Measurements from ENCODE around the gene DPH3. TPM values are rescaled to one million over a fixed set of nuclear protein-coding genes. Genes with fewer than 3 reads are reported as not detected.

The DPH3 gene
- total RNA-seq, 2 experiments from 2014 or later = 7.3 to 19.0 TPM

GRCh38 chr3:16302082-16302631 is 37.4 kb upstream of the DPH3 start:
- Histone ChIP-seq H2AFZ (ENCODE audit: low read length) (no peak overlapping the region), H3K36me3 (ENCODE audit: insufficient read depth, low read length) (peaks cover 99% of the 10 kb centered on the region), H3K4me3 (ENCODE audit: low read depth, low read length, poor library complexity, severe bottlenecking) (no peak overlapping the region), H3K4me2 (ENCODE audit: low read length) (no peak overlapping the region), H3K79me2 (ENCODE audit: insufficient read depth, low read depth, low read length) (no peaks in the 10 kb centered on the region), H3K27ac (ENCODE audit: low read depth, low read length, poor library complexity, severe bottlenecking) (no peak overlapping the region), H3K9me3 (ENCODE audit: low read length) (peaks cover 5% of the 10 kb centered on the region), H4K20me1 (ENCODE audit: insufficient read depth, low read length) (no peaks in the 10 kb centered on the region), H3K9me2 (ENCODE audit: insufficient read depth, low read length) (no peaks in the 10 kb centered on the region), H3K4me1 (ENCODE audit: insufficient read depth, low read length, poor library complexity, severe bottlenecking) (peaks cover 10% of the 10 kb centered on the region)
- POLR2A ChIA-PET = interaction anchor here (0.6 kb wide), 1 partner anchor 83 kb away, joined by 5 read pairs; no protein-coding TSS in a partner anchor
- intact Hi-C loops (cut with micrococcal nuclease; ENCODE audit: unreplicated experiment) = no loop called here
- CTCF ChIA-PET (ENCODE audit: unreplicated experiment) = no interaction called here
- no peak for TF ChIP-seq EZH2phosphoT487 (IDR thresholded peaks at IDR 0.05; ENCODE audit: borderline replicate concordance, low read depth, low read length)
- no peak for TF ChIP-seq CTCF (conservative IDR thresholded peaks at IDR 0.05; ENCODE audit: low read length)
- DNase-seq (ENCODE audit: low spot score) = no peak
- BruUV-seq (replicated peaks) = no TSS peak

- no peak for TF ChIP-seq CTCF (conservative IDR thresholded peaks at IDR 0.05; ENCODE audit: low read length)
- no peak for TF ChIP-seq EZH2phosphoT487 (IDR thresholded peaks at IDR 0.05; ENCODE audit: borderline replicate concordance, low read depth, low read length)
- H3K79me2 ChIP-seq (ENCODE audit: insufficient read depth, low read depth, low read length) = no peaks in the 10 kb centered on the region
- H3K4me1 ChIP-seq (ENCODE audit: insufficient read depth, low read length, poor library complexity, severe bottlenecking) = peaks cover 10% of the 10 kb centered on the region
- ChIA-PET POLR2A (interaction anchor here (0.6 kb wide), 1 partner anchor 82 kb away, joined by 5 read pairs; no protein-coding TSS in a partner anchor), CTCF (ENCODE audit: unreplicated experiment) (no interaction called here)
- DNase-seq (ENCODE audit: low spot score) = no peak
- H3K36me3 ChIP-seq (ENCODE audit: insufficient read depth, low read length) = peaks cover 99% of the 10 kb centered on the region
- H4K20me1 ChIP-seq (ENCODE audit: insufficient read depth, low read length) = no peaks in the 10 kb centered on the region
- no peak overlapping the region for H2AFZ ChIP-seq (ENCODE audit: low read length)
- H3K9me3 ChIP-seq (ENCODE audit: low read length) = peaks cover 11% of the 10 kb centered on the region
- H3K4me2 ChIP-seq (ENCODE audit: low read length) = no peak overlapping the region
- H3K4me3 ChIP-seq (ENCODE audit: low read depth, low read length, poor library complexity, severe bottlenecking) = no peak overlapping the region
- intact Hi-C loops (cut with micrococcal nuclease; ENCODE audit: unreplicated experiment) = no loop called here
- BruUV-seq (replicated peaks) = no TSS peak
- no peak overlapping the region for H3K27ac ChIP-seq (ENCODE audit: low read depth, low read length, poor library complexity, severe bottlenecking)
- H3K9me2 ChIP-seq (ENCODE audit: insufficient read depth, low read length) = no peaks in the 10 kb centered on the region
Measured at GRCh38 chr3:16301507-16301906, 36.8 kb upstream of the DPH3 start.

GRCh38 chr3:16300881-16301359 is 36.2 kb upstream of the DPH3 start:
- Histone ChIP-seq H3K36me3 (ENCODE audit: insufficient read depth, low read length) (peaks cover 99% of the 10 kb centered on the region), H4K20me1 (ENCODE audit: insufficient read depth, low read length) (no peaks in the 10 kb centered on the region), H3K79me2 (ENCODE audit: insufficient read depth, low read depth, low read length) (no peaks in the 10 kb centered on the region), H3K9me3 (ENCODE audit: low read length) (peaks cover 12% of the 10 kb centered on the region), H3K27ac (ENCODE audit: low read depth, low read length, poor library complexity, severe bottlenecking) (no peak overlapping the region), H3K4me2 (ENCODE audit: low read length) (no peak overlapping the region), H3K4me3 (ENCODE audit: low read depth, low read length, poor library complexity, severe bottlenecking) (no peak overlapping the region), H3K4me1 (ENCODE audit: insufficient read depth, low read length, poor library complexity, severe bottlenecking) (peaks cover 10% of the 10 kb centered on the region), H2AFZ (ENCODE audit: low read length) (no peak overlapping the region), H3K9me2 (ENCODE audit: insufficient read depth, low read length) (no peaks in the 10 kb centered on the region)
- intact Hi-C loops (cut with micrococcal nuclease; ENCODE audit: unreplicated experiment) = no loop called here
- ChIA-PET POLR2A (no interaction called here), CTCF (ENCODE audit: unreplicated experiment) (no interaction called here)
- DNase-seq (ENCODE audit: low spot score) = peak; percentile 39
- BruUV-seq (replicated peaks) = no TSS peak
- TF ChIP-seq EZH2phosphoT487 (IDR thresholded peaks at IDR 0.05; ENCODE audit: borderline replicate concordance, low read depth, low read length) = no peak
- TF ChIP-seq CTCF (conservative IDR thresholded peaks at IDR 0.05; ENCODE audit: low read length) = no peak

Data from OCI-LY7 (cell line).